ENCODE measurements around the gene TCTN3.
"Not testable (repeated sequence)": the region's sequence is repeated elsewhere in the genome, so short reads cannot be mapped to it uniquely, and the experiment has no call there.

The TCTN3 gene

DNA sequence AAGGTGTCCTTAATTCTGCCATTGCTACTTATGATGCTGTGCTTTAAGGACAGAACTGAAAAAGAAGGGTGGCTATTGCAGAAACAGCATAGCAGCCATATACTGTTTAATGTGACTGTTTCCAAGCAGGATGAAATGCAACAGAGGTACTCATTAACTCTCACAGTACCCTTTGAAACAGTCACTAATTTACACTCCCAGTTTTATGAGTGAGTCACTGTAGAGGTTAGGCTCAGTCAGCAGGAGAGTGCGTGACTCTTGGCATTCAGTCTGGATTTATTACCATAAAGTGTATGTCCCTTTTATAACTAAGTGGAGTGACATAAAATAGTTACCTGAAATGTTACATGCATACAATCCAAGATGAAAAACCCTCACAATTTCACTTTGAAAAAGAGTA is 64.9 kb downstream of the TCTN3 start:
- DNase-seq (ENCODE audit: low read depth), result no peak

DNA sequence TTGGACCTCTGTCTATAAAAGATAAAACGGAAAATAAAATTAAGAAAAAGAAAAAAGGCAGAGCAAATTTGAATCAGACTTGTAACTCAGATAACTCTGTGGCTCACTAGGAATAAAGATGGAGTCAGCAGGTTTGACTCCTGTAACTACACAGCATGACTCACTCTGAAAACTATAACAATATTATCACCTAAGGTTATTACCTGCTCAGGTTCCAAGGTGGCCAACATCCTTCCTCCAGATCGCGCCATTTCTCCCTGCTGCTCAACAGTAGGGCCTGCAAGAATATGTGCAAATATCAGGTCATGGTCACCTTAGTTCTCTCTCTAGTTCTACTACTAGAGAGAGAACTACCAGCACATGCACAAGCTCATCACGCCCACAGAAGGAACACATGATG is 67.2 kb downstream of the TCTN3 start:
- no peak for DNase-seq (ENCODE audit: low read depth)

DNA sequence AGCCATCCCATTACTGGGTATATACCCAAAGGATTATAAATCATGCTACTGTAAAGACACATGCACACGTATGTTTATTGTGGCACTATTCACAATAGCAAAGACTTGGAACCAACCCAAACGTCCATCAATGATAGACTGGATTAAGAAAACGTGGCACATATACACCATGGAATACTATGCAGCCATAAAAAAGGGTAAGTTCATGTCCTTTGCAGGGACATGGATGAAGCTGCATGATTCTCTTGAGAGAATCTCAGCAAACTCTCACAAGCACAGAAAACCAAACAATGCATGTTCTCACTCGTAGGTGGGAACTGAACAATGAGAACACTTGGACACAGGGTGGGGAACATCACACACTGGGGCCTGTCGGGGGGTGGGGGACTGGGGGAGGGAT is 73.3 kb downstream of the TCTN3 start:
- not testable (repeated sequence) for DNase-seq (ENCODE audit: low read depth)

GRCh38 chr10:95618101-95618500 is 75.6 kb downstream of the TCTN3 start:
- no peak for DNase-seq (ENCODE audit: low read depth)

- no peak for DNase-seq (ENCODE audit: low read depth)
These were observed 77.3 kb downstream of the TCTN3 start for GRCh38 chr10:95616446-95616845.

Measured in fibroblast of the conjunctiva (primary cell).